ENCODE results near the gene SLC3A2. TPM values are rescaled to one million over a fixed set of nuclear protein-coding genes. Genes with fewer than 3 reads are reported as not detected.

The SLC3A2 gene
- total and polyA plus RNA-seq, 2 of the 13 experiments (the other 11 are each of a cell fraction or from before 2014, with no cell fraction given), result 213 to 226 TPM

DNA sequence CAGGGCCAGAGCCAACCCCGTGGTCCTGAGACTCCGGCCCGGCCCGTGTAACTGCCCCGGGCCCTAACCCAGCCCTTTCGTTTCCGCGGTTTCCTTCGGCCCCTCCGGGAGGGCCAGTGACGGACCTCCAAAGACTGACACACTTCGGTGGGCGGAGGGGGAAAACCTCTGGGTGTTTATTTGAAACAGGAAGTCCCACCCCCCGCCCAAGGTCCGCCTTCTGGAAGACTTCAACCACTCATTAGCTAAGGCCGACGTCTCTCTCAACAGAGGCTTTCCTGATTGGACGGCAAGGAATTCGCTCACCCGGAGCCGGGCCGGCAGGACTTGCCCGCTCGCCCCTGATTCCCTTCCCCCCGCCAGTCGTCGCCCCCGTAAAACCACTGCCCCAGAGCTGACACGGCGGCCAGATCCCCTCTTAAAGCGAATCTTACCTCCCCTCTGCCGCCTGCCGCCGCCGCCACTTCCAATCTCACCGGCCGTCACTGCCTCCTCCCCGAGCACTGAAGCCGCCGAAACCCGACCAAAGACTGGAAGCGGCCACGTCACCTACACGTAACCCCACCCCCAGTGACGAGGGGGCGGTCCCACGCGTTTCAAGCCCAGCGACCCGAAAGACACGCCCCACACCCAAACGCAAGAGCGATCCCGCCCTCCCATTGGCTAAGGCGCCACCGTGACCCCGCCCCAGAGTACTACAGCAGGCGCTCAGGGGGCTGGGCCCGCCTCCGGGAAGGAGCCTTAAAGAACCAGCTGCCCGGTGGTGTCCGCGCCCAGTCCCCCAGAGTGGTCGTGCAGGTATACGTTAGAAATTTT is 49.0 kb upstream of the SLC3A2 start, which contains the start of gene STX5 (continued):
- TF ChIP-seq, protein P1, sequence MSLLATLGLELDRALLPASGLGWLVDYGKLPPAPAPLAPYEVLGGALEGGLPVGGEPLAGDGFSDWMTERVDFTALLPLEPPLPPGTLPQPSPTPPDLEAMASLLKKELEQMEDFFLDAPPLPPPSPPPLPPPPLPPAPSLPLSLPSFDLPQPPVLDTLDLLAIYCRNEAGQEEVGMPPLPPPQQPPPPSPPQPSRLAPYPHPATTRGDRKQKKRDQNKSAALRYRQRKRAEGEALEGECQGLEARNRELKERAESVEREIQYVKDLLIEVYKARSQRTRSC (CRISPR knock-in tag; IDR thresholded peaks at IDR 0.05; ENCODE audit: low read depth), result peak; percentile 75; the same call in 1 of the 2 replicates
- TF ChIP-seq ZSCAN21 (CRISPR knock-in tag; IDR thresholded peaks at IDR 0.05; ENCODE audit: borderline replicate concordance), result 0 out of 2 replicates have a peak, but pooled peaks have one; percentile 47
- peak; percentile 32 for TF ChIP-seq HNRNPLL (IDR thresholded peaks at IDR 0.05; ENCODE audit: low read depth, low read length, poor library complexity, severe bottlenecking)
- TF ChIP-seq SIN3A (IDR thresholded peaks at IDR 0.05; ENCODE audit: borderline replicate concordance, low read depth, low read length), result peak; percentile 64; the same call in 1 of the 2 replicates
- peak; percentile 63; the same call in 1 of the 2 replicates for TF ChIP-seq IRF2 (CRISPR knock-in tag; IDR thresholded peaks at IDR 0.05)
- peak; percentile 93; the same call in 1 of the 2 replicates for TF ChIP-seq FOXK1 (CRISPR knock-in tag; IDR thresholded peaks at IDR 0.05; ENCODE audit: borderline replicate concordance, low read depth)
- 0 out of 2 replicates have a peak, but pooled peaks have one; percentile 38 for TF ChIP-seq GLI4 (CRISPR knock-in tag; IDR thresholded peaks at IDR 0.05; ENCODE audit: borderline replicate concordance)
- peak; percentile 57 for TF ChIP-seq ZFY (CRISPR knock-in tag; IDR thresholded peaks at IDR 0.05)
- peak; percentile 69; the same call in 1 of the 2 replicates for TF ChIP-seq ZNF44 (CRISPR knock-in tag; IDR thresholded peaks at IDR 0.05)
- no peak for TF ChIP-seq ZNF382 (CRISPR knock-in tag; IDR thresholded peaks at IDR 0.05; ENCODE audit: borderline replicate concordance)
- TF ChIP-seq KDM2A (CRISPR knock-in tag; IDR thresholded peaks at IDR 0.05; ENCODE audit: borderline replicate concordance, low read depth), result peak; percentile 65
- TF ChIP-seq ZNF337 (CRISPR knock-in tag; IDR thresholded peaks at IDR 0.05; ENCODE audit: borderline replicate concordance, low read depth), result peak; percentile 81; the same call in 1 of the 2 replicates
- TF ChIP-seq NCOA2 (CRISPR knock-in tag; IDR thresholded peaks at IDR 0.05), result peak; percentile 55
- 0 out of 2 replicates have a peak, but pooled peaks have one; percentile 67 for TF ChIP-seq KMT2A (CRISPR knock-in tag; IDR thresholded peaks at IDR 0.05)
- TF ChIP-seq, protein P2, sequence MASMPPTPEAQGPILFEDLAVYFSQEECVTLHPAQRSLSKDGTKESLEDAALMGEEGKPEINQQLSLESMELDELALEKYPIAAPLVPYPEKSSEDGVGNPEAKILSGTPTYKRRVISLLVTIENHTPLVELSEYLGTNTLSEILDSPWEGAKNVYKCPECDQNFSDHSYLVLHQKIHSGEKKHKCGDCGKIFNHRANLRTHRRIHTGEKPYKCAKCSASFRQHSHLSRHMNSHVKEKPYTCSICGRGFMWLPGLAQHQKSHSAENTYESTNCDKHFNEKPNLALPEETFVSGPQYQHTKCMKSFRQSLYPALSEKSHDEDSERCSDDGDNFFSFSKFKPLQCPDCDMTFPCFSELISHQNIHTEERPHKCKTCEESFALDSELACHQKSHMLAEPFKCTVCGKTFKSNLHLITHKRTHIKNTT (CRISPR knock-in tag; IDR thresholded peaks at IDR 0.05), result no peak
- TF ChIP-seq ZNF547 (CRISPR knock-in tag; IDR thresholded peaks at IDR 0.05), result peak; percentile 80
- TF ChIP-seq, protein P3, sequence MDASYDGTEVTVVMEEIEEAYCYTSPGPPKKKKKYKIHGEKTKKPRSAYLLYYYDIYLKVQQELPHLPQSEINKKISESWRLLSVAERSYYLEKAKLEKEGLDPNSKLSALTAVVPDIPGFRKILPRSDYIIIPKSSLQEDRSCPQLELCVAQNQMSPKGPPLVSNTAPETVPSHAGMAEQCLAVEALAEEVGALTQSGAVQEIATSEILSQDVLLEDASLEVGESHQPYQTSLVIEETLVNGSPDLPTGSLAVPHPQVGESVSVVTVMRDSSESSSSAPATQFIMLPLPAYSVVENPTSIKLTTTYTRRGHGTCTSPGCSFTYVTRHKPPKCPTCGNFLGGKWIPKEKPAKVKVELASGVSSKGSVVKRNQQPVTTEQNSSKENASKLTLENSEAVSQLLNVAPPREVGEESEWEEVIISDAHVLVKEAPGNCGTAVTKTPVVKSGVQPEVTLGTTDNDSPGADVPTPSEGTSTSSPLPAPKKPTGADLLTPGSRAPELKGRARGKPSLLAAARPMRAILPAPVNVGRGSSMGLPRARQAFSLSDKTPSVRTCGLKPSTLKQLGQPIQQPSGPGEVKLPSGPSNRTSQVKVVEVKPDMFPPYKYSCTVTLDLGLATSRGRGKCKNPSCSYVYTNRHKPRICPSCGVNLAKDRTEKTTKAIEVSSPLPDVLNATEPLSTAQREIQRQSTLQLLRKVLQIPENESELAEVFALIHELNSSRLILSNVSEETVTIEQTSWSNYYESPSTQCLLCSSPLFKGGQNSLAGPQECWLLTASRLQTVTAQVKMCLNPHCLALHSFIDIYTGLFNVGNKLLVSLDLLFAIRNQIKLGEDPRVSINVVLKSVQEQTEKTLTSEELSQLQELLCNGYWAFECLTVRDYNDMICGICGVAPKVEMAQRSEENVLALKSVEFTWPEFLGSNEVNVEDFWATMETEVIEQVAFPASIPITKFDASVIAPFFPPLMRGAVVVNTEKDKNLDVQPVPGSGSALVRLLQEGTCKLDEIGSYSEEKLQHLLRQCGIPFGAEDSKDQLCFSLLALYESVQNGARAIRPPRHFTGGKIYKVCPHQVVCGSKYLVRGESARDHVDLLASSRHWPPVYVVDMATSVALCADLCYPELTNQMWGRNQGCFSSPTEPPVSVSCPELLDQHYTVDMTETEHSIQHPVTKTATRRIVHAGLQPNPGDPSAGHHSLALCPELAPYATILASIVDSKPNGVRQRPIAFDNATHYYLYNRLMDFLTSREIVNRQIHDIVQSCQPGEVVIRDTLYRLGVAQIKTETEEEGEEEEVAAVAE (CRISPR knock-in tag; IDR thresholded peaks at IDR 0.05; ENCODE audit: borderline replicate concordance), result 0 out of 2 replicates have a peak, but pooled peaks have one; percentile 22
- peak; percentile 44; the same call in 1 of the 2 replicates for TF ChIP-seq ZNF768 (CRISPR knock-in tag; IDR thresholded peaks at IDR 0.05)
- TF ChIP-seq KDM5B (CRISPR knock-in tag; IDR thresholded peaks at IDR 0.05; ENCODE audit: borderline replicate concordance), result peak; percentile 85
- TF ChIP-seq, protein P4, sequence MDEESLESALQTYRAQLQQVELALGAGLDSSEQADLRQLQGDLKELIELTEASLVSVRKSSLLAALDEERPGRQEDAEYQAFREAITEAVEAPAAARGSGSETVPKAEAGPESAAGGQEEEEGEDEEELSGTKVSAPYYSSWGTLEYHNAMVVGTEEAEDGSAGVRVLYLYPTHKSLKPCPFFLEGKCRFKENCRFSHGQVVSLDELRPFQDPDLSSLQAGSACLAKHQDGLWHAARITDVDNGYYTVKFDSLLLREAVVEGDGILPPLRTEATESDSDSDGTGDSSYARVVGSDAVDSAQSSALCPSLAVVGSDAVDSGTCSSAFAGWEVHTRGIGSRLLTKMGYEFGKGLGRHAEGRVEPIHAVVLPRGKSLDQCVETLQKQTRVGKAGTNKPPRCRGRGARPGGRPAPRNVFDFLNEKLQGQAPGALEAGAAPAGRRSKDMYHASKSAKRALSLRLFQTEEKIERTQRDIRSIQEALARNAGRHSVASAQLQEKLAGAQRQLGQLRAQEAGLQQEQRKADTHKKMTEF (CRISPR knock-in tag; IDR thresholded peaks at IDR 0.05), result peak; percentile 26; the same call in 1 of the 2 replicates
